PFSK-1 (cell line): ENCODE data around the gene OTOP2.

Experiments used
- POLR2AphosphoS5 ChIP-seq: IDR thresholded peaks from 2 replicates; pipeline ENCODE4 v1.6.1; 2012; ENCODE audit warnings: low read depth, mild to moderate bottlenecking, control low read depth, low read length, moderate library complexity
- REST ChIP-seq, 2 experiments: IDR thresholded peaks; 2 replicates each; pipeline versions ENCODE4 v1.6.1 to v1.8.0; 2011 to 2012; ENCODE audit warnings: low read depth in 2 of 2, low read length in 2 of 2, control low read depth in 1 of 2, inconsistent platforms in 1 of 2, mild to moderate bottlenecking in 1 of 2, moderate library complexity in 1 of 2; ENCODE audit not compliant: insufficient read depth in 1 of 2
- SIN3A ChIP-seq: IDR thresholded peaks from 2 replicates; pipeline ENCODE4 v1.6.1; 2012; ENCODE audit warnings: mild to moderate bottlenecking, low read length, moderate library complexity, borderline replicate concordance; ENCODE audit not compliant: insufficient read depth

GRCh38 chr17:74975943-74976342 lies 51.9 kb downstream of the OTOP2 start:
- TF ChIP-seq POLR2AphosphoS5, result no peak
- TF ChIP-seq REST (IDR thresholded peaks at IDR 0.05; ENCODE audit: insufficient read depth in 1 of 2, low read depth in 2 of 2, low read length in 2 of 2), result no peak
- no peak for TF ChIP-seq SIN3A
